IgD-negative memory B cell (primary cell): ENCODE data around the gene PDLIM5. TPM values are rescaled to one million over a fixed set of nuclear protein-coding genes. Genes with fewer than 3 reads are reported as not detected.

Experiments used
- H3K27ac Mint-ChIP-seq, 3 donors: one replicate each; pipeline ENCODE4 v1.8.0; 2020 to 2022; ENCODE audit warnings: mild to moderate bottlenecking in 3 of 3, mixed read lengths in 3 of 3, moderate library complexity in 1 of 3
- H3K27me3 Mint-ChIP-seq: one replicate; pipeline ENCODE4 v1.8.0; 2021; ENCODE audit warnings: mixed read lengths
- H3K36me3 Mint-ChIP-seq: one replicate; pipeline ENCODE4 v1.8.0; 2020; ENCODE audit warnings: mild to moderate bottlenecking, mixed read lengths
- H3K4me1 Mint-ChIP-seq, 3 donors: one replicate each; pipeline ENCODE4 v1.8.0; 2020 to 2022; ENCODE audit warnings: mixed read lengths in 3 of 3, mild to moderate bottlenecking in 1 of 3
- H3K4me3 Mint-ChIP-seq, 4 donors: one replicate each; pipeline ENCODE4 v1.8.0; 2020 to 2022; ENCODE audit warnings: mild to moderate bottlenecking in 4 of 4, mixed read lengths in 4 of 4, moderate library complexity in 3 of 4
- H3K9me3 Mint-ChIP-seq, 3 donors: one replicate each; pipeline ENCODE4 v1.8.0; 2020 to 2021; ENCODE audit warnings: mixed read lengths in 3 of 3, mild to moderate bottlenecking in 1 of 3
- polyA plus RNA-seq: library from polyadenylated mRNA; unstranded; fragments of 300-500 nt; fragmentation: Illumina TruSeq; gene quantifications from one replicate; pipeline ENCODE4 v1.2.3, GENCODE V29; 2021

PDLIM5 gene
- polyA plus RNA-seq, 1 donor from 2014 or later = 37.0 TPM

GRCh38 chr4:94574616-94575015, 122.9 kb downstream of the PDLIM5 start:
- Mint-ChIP-seq H3K4me3 (no peak overlapping the region), H3K4me1 (no peaks in the 10 kb centered on the region), H3K27ac (no peak overlapping the region), H3K27me3 (no peaks in the 10 kb centered on the region), H3K9me3 (no peaks in the 10 kb centered on the region), H3K36me3 (peaks cover 2% of the 10 kb centered on the region)

- H3K27ac Mint-ChIP-seq = no peak overlapping the region
- H3K36me3 Mint-ChIP-seq = peaks cover 2% of the 10 kb centered on the region
- H3K27me3 Mint-ChIP-seq = no peaks in the 10 kb centered on the region
- no peak overlapping the region for H3K4me3 Mint-ChIP-seq
- H3K9me3 Mint-ChIP-seq = no peaks in the 10 kb centered on the region
- no peaks in the 10 kb centered on the region for H3K4me1 Mint-ChIP-seq
Measured at GRCh38 chr4:94575652-94576051, 123.9 kb downstream of the PDLIM5 start.

- Mint-ChIP-seq H3K36me3 (peaks cover 2% of the 10 kb centered on the region), H3K27me3 (no peaks in the 10 kb centered on the region), H3K4me1 (no peaks in the 10 kb centered on the region), H3K27ac (no peak overlapping the region), H3K4me3 (no peak overlapping the region), H3K9me3 (no peaks in the 10 kb centered on the region)
Measured at GRCh38 chr4:94576210-94576609, 124.5 kb downstream of the PDLIM5 start.

GRCh38 chr4:94577136-94577535, 125.4 kb downstream of the PDLIM5 start:
- Mint-ChIP-seq H3K27ac (no peak overlapping the region), H3K27me3 (no peaks in the 10 kb centered on the region)

GRCh38 chr4:94578195-94578594, 126.5 kb downstream of the PDLIM5 start:
- H3K36me3 Mint-ChIP-seq = peaks cover 2% of the 10 kb centered on the region
- no peak overlapping the region for H3K27ac Mint-ChIP-seq
- H3K4me1 Mint-ChIP-seq = no peaks in the 10 kb centered on the region
- no peaks in the 10 kb centered on the region for H3K27me3 Mint-ChIP-seq
- no peak overlapping the region for H3K4me3 Mint-ChIP-seq
- no peaks in the 10 kb centered on the region for H3K9me3 Mint-ChIP-seq

More at GRCh38 chr4:94577136-94577535, 125.4 kb downstream of the PDLIM5 start:
- Mint-ChIP-seq H3K4me3 (no peak overlapping the region), H3K36me3 (peaks cover 2% of the 10 kb centered on the region), H3K4me1 (no peaks in the 10 kb centered on the region), H3K9me3 (no peaks in the 10 kb centered on the region)

GRCh38 chr4:94581766-94582165, 130.0 kb downstream of the PDLIM5 start:
- no peaks in the 10 kb centered on the region for H3K27me3 Mint-ChIP-seq
- H3K9me3 Mint-ChIP-seq = no peaks in the 10 kb centered on the region
- peak overlapping the region in 1 of 3 donors; percentile 55 for H3K27ac Mint-ChIP-seq
- H3K4me3 Mint-ChIP-seq = no peak overlapping the region
- no peaks in the 10 kb centered on the region for H3K4me1 Mint-ChIP-seq
- H3K36me3 Mint-ChIP-seq = peaks cover 3% of the 10 kb centered on the region

GRCh38 chr4:94582517-94582916, 130.8 kb downstream of the PDLIM5 start:
- no peaks in the 10 kb centered on the region for H3K9me3 Mint-ChIP-seq
- H3K4me1 Mint-ChIP-seq = no peaks in the 10 kb centered on the region
- peaks cover 3% of the 10 kb centered on the region for H3K36me3 Mint-ChIP-seq
- H3K4me3 Mint-ChIP-seq = no peak overlapping the region
- H3K27ac Mint-ChIP-seq = no peak overlapping the region
- no peaks in the 10 kb centered on the region for H3K27me3 Mint-ChIP-seq

- H3K9me3 Mint-ChIP-seq = no peaks in the 10 kb centered on the region
- H3K27me3 Mint-ChIP-seq = no peaks in the 10 kb centered on the region
- H3K36me3 Mint-ChIP-seq = peaks cover 3% of the 10 kb centered on the region
- H3K4me1 Mint-ChIP-seq = no peaks in the 10 kb centered on the region
- H3K4me3 Mint-ChIP-seq = no peak overlapping the region
- H3K27ac Mint-ChIP-seq = no peak overlapping the region
Measured at GRCh38 chr4:94583914-94584641, 132.3 kb downstream of the PDLIM5 start.

- no peaks in the 10 kb centered on the region for H3K27me3 Mint-ChIP-seq
Measured at GRCh38 chr4:94588896-94589693, 137.4 kb downstream of the PDLIM5 start.

GRCh38 chr4:94590493-94590892, 138.8 kb downstream of the PDLIM5 start:
- H3K4me3 Mint-ChIP-seq = no peak overlapping the region
- no peak overlapping the region for H3K27ac Mint-ChIP-seq
- H3K4me1 Mint-ChIP-seq = peaks cover 0 to 2% (median 0%) of the 10 kb centered on the region in 3 donors
- peaks cover 9% of the 10 kb centered on the region for H3K36me3 Mint-ChIP-seq
- H3K27me3 Mint-ChIP-seq = no peaks in the 10 kb centered on the region
- no peaks in the 10 kb centered on the region for H3K9me3 Mint-ChIP-seq

More at GRCh38 chr4:94588896-94589693, 137.4 kb downstream of the PDLIM5 start:
- Mint-ChIP-seq H3K27ac (no peak overlapping the region), H3K4me1 (peaks cover 0 to 2% (median 0%) of the 10 kb centered on the region in 3 donors), H3K9me3 (no peaks in the 10 kb centered on the region), H3K36me3 (peaks cover 9% of the 10 kb centered on the region), H3K4me3 (no peak overlapping the region)

- Mint-ChIP-seq H3K4me3 (no peak overlapping the region), H3K36me3 (peaks cover 9% of the 10 kb centered on the region), H3K27me3 (no peaks in the 10 kb centered on the region), H3K4me1 (peaks cover 0 to 2% (median 0%) of the 10 kb centered on the region in 3 donors), H3K27ac (no peak overlapping the region), H3K9me3 (no peaks in the 10 kb centered on the region)
Measured at GRCh38 chr4:94591289-94591688, 139.5 kb downstream of the PDLIM5 start.

- no peak overlapping the region for H3K4me3 Mint-ChIP-seq
- H3K27me3 Mint-ChIP-seq = no peaks in the 10 kb centered on the region
- peaks cover 0 to 2% (median 0%) of the 10 kb centered on the region in 3 donors for H3K4me1 Mint-ChIP-seq
- H3K36me3 Mint-ChIP-seq = peaks cover 6% of the 10 kb centered on the region
- no peaks in the 10 kb centered on the region for H3K9me3 Mint-ChIP-seq
- no peak overlapping the region for H3K27ac Mint-ChIP-seq
Measured at GRCh38 chr4:94595013-94595412, 143.3 kb downstream of the PDLIM5 start.

- no peaks in the 10 kb centered on the region for H3K9me3 Mint-ChIP-seq
- H3K4me1 Mint-ChIP-seq = peaks cover 0 to 2% (median 0%) of the 10 kb centered on the region in 3 donors
- H3K27ac Mint-ChIP-seq = no peak overlapping the region
- no peak overlapping the region for H3K4me3 Mint-ChIP-seq
- H3K36me3 Mint-ChIP-seq = peaks cover 6% of the 10 kb centered on the region
- no peaks in the 10 kb centered on the region for H3K27me3 Mint-ChIP-seq
Measured at GRCh38 chr4:94595880-94596483, 144.2 kb downstream of the PDLIM5 start.

GRCh38 chr4:94598758-94599157, 147.0 kb downstream of the PDLIM5 start:
- no peaks in the 10 kb centered on the region for H3K27me3 Mint-ChIP-seq

GRCh38 chr4:94603170-94603747, 151.5 kb downstream of the PDLIM5 start:
- H3K4me1 Mint-ChIP-seq = no peaks in the 10 kb centered on the region
- H3K4me3 Mint-ChIP-seq = no peak overlapping the region
- H3K36me3 Mint-ChIP-seq = no peaks in the 10 kb centered on the region
- H3K27ac Mint-ChIP-seq = no peak overlapping the region
- no peaks in the 10 kb centered on the region for H3K27me3 Mint-ChIP-seq
- no peaks in the 10 kb centered on the region for H3K9me3 Mint-ChIP-seq

More at GRCh38 chr4:94598758-94599157, 147.0 kb downstream of the PDLIM5 start:
- Mint-ChIP-seq H3K9me3 (no peaks in the 10 kb centered on the region), H3K36me3 (no peaks in the 10 kb centered on the region), H3K27ac (no peak overlapping the region), H3K4me3 (no peak overlapping the region), H3K4me1 (no peaks in the 10 kb centered on the region)
